ENCODE measurements around the gene ZBTB7C. TPM values are rescaled to one million over a fixed set of nuclear protein-coding genes. Genes with fewer than 3 reads are reported as not detected.

Gene ZBTB7C
- total RNA-seq, 3 donors from 2014 or later: 0.05 to 0.29 TPM; not detected in 1

GRCh38 chr18:48321536-48321935 is 87.6 kb downstream of the ZBTB7C start:
- H3K4me1 Mint-ChIP-seq (ENCODE audit: low read depth): no peaks in the 10 kb centered on the region
- DNase-seq: no peak
- H3K36me3 Mint-ChIP-seq (ENCODE audit: insufficient read depth): no peaks in the 10 kb centered on the region
- ATAC-seq: no peak
- H3K9me3 Mint-ChIP-seq: no peaks in the 10 kb centered on the region
- peaks cover 9% of the 10 kb centered on the region for H3K27me3 Mint-ChIP-seq (ENCODE audit: low read depth)
- H3K4me3 Mint-ChIP-seq: no peak overlapping the region

DNA sequence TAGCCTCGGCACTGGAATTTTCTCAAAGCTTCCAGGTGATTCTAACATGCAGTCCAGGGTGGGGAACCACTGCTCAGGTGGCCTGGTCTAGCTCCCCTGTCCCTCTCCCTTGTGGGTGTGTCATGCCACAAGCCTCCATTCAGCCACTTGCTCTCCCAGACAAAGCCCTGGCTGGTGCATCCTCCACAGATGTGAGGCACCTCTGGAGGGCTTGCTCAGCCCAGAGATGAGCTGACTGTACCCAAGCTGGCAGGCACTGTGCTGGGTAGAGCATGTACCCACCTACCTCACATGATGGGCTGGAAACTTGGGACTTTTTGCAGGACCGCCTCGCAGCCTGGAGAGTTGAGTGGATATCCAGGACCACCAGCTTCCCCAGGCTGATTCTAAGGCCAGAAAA is 88.1 kb downstream of the ZBTB7C start:
- Mint-ChIP-seq H3K4me3 (no peak overlapping the region), H3K9me3 (no peaks in the 10 kb centered on the region)
- no peak for ATAC-seq

GRCh38 chr18:48320639-48320945 is 88.6 kb downstream of the ZBTB7C start:
- peak in 1 of 2 donors; percentile 18 for ATAC-seq
- DNase-seq: no peak
- Mint-ChIP-seq H3K27me3 (ENCODE audit: low read depth) (peaks cover 9% of the 10 kb centered on the region), H3K36me3 (ENCODE audit: insufficient read depth) (no peaks in the 10 kb centered on the region), H3K4me1 (ENCODE audit: low read depth) (no peaks in the 10 kb centered on the region), H3K9me3 (no peaks in the 10 kb centered on the region), H3K4me3 (no peak overlapping the region)

More for the DNA sequence above, 88.1 kb downstream of the ZBTB7C start:
- Mint-ChIP-seq H3K36me3 (ENCODE audit: insufficient read depth) (no peaks in the 10 kb centered on the region), H3K27me3 (ENCODE audit: low read depth) (peaks cover 9% of the 10 kb centered on the region), H3K4me1 (ENCODE audit: low read depth) (no peaks in the 10 kb centered on the region)
- no peak for DNase-seq

DNA sequence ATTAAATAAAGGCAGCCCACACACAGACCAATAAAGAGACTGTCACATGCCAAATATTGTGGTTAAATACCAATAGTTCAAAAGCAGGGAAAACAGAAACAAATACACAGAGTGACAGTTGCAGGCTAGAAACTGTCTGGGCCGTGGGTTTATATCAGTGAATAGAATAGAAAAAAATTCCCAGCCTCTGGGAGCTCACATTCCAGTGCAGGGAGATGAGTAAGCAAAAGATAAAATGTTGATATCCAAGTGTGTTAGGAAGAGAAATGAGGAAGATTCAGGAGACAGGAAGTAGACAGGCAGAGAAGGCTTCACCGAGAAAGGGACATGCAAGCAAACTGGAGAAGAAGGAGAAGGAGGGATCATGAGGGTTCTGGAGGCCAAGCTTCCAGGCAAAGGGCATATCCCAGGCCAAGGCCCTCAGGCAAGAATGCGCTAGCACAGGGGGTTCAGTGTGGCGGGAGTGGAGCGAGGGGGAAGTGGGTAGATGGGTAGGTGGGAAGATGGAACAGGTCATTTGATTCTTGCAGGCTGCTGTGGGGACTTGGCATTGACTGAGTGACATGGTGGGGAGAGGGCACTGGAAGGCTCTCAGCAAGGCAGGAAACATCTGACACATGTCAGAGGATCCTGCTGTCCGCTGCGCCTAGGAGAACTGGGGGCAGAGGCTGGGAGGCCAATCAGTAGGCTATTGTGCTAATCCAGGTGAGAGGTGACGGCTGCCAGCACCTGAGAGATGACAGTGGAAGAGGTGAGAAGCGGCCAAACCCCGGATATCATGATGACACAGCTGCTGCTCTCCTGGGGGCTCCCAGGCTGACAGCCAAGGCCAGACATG is 89.2 kb downstream of the ZBTB7C start:
- Mint-ChIP-seq H3K27me3 (ENCODE audit: low read depth) (peaks cover 9% of the 10 kb centered on the region), H3K4me3 (no peak overlapping the region), H3K4me1 (ENCODE audit: low read depth) (no peaks in the 10 kb centered on the region), H3K36me3 (ENCODE audit: insufficient read depth) (no peaks in the 10 kb centered on the region), H3K9me3 (no peaks in the 10 kb centered on the region)
- ATAC-seq (no peak), DNase-seq (no peak)

- H3K36me3 Mint-ChIP-seq (ENCODE audit: insufficient read depth): no peaks in the 10 kb centered on the region
- DNase-seq (no peak), ATAC-seq (no peak)
- H3K9me3 Mint-ChIP-seq: no peaks in the 10 kb centered on the region
- H3K4me1 Mint-ChIP-seq (ENCODE audit: low read depth): no peaks in the 10 kb centered on the region
- peaks cover 7% of the 10 kb centered on the region for H3K27me3 Mint-ChIP-seq (ENCODE audit: low read depth)
- H3K4me3 Mint-ChIP-seq: no peak overlapping the region
These were observed 90.7 kb downstream of the ZBTB7C start for GRCh38 chr18:48318436-48318835.

DNA sequence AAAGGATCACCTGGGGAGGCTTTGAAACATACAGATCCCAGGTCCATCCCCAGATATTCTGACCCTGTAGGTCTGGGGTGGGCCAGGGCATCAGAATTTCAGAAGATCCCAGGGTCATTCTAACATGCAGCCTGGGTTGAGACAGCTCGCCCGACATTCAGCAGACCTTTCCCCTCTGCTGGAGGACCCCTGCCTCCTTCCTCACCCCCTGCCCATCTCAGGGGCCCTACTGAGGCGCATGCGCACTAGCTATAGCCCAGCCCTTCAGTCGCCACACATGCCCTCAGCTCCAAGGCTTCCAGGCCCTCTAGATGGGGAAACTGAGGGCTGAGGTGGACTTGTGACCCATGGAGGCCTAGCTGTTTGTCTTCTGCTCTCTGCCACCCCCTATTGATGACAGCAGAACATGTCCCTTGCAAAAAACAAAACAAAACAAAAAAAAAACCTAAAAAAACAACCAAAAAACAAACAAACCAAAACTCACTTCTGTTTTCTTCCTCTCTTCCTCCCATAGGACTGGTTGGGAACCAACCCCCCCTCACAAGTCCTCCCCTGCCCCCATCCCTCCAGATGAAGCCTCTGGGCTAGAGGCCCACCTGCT is 91.3 kb downstream of the ZBTB7C start:
- no peaks in the 10 kb centered on the region for H3K4me1 Mint-ChIP-seq (ENCODE audit: low read depth)
- H3K27me3 Mint-ChIP-seq (ENCODE audit: low read depth): peaks cover 7% of the 10 kb centered on the region
- ATAC-seq: no peak
- H3K9me3 Mint-ChIP-seq: no peaks in the 10 kb centered on the region
- H3K4me3 Mint-ChIP-seq: no peak overlapping the region
- no peak for DNase-seq
- H3K36me3 Mint-ChIP-seq (ENCODE audit: insufficient read depth): no peaks in the 10 kb centered on the region

- H3K36me3 Mint-ChIP-seq (ENCODE audit: insufficient read depth): no peaks in the 10 kb centered on the region
- H3K4me3 Mint-ChIP-seq: no peak overlapping the region
- no peaks in the 10 kb centered on the region for H3K4me1 Mint-ChIP-seq (ENCODE audit: low read depth)
- no peak for ATAC-seq
- no peaks in the 10 kb centered on the region for H3K9me3 Mint-ChIP-seq
- H3K27me3 Mint-ChIP-seq (ENCODE audit: low read depth): peaks cover 7% of the 10 kb centered on the region
- no peak for DNase-seq
These were observed 93.0 kb downstream of the ZBTB7C start for GRCh38 chr18:48316177-48316576.

GRCh38 chr18:48314690-48315089 is 94.5 kb downstream of the ZBTB7C start:
- no peaks in the 10 kb centered on the region for H3K9me3 Mint-ChIP-seq
- H3K4me3 Mint-ChIP-seq: no peak overlapping the region
- no peak for ATAC-seq
- no peaks in the 10 kb centered on the region for H3K4me1 Mint-ChIP-seq (ENCODE audit: low read depth)
- H3K36me3 Mint-ChIP-seq (ENCODE audit: insufficient read depth): no peaks in the 10 kb centered on the region
- H3K27me3 Mint-ChIP-seq (ENCODE audit: low read depth): peaks cover 3% of the 10 kb centered on the region
- DNase-seq: no peak

DNA sequence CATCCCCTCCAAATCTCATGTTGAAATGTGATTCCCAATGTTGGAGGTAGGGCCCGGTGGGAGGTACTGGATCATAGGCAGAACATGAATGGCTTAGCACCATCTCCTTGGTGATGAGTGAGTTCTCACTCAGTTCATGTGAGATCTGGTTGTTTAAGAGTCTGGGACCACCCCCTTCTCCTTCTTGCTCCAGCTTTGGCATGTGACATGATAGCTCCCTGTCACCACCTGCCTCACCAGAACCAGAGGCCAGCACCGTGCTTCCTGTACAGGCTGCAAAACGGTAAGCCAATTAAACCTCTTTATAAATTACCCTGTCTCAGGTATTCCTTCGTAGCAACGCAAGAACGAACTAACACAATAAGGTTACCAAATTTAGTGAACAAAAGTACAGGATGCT is 95.4 kb downstream of the ZBTB7C start:
- H3K27me3 Mint-ChIP-seq (ENCODE audit: low read depth): peaks cover 3% of the 10 kb centered on the region
- ATAC-seq: no peak
- no peaks in the 10 kb centered on the region for H3K36me3 Mint-ChIP-seq (ENCODE audit: insufficient read depth)
- no peaks in the 10 kb centered on the region for H3K4me1 Mint-ChIP-seq (ENCODE audit: low read depth)
- no peak for DNase-seq
- no peaks in the 10 kb centered on the region for H3K9me3 Mint-ChIP-seq
- no peak overlapping the region for H3K4me3 Mint-ChIP-seq

DNA sequence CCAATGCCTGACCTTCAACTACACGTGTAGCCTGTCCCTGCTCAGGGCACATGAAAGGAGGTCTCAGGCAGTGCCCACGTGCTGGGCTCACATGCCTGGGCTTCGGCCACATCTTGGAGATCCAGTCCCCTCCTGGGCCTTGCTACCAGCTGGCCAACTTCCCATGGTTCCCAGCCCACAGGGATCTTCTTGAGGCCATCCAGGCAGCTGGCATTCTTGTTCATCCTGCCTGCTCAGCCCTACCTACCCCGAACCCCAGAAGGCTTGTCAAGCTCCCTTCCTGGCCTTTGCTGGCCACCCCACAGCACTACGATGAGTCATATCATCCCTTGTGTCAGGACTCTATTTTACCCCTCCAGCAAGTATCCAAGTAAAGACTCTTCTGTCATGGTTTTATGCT is 97.1 kb downstream of the ZBTB7C start:
- ATAC-seq (no peak), DNase-seq (no peak)
- Mint-ChIP-seq H3K9me3 (no peaks in the 10 kb centered on the region), H3K27me3 (ENCODE audit: low read depth) (peaks cover 3% of the 10 kb centered on the region), H3K4me1 (ENCODE audit: low read depth) (no peaks in the 10 kb centered on the region), H3K4me3 (no peak overlapping the region), H3K36me3 (ENCODE audit: insufficient read depth) (no peaks in the 10 kb centered on the region)

- no peaks in the 10 kb centered on the region for H3K4me1 Mint-ChIP-seq (ENCODE audit: low read depth)
- H3K4me3 Mint-ChIP-seq: no peak overlapping the region
- no peaks in the 10 kb centered on the region for H3K36me3 Mint-ChIP-seq (ENCODE audit: insufficient read depth)
- H3K27me3 Mint-ChIP-seq (ENCODE audit: low read depth): peaks cover 3% of the 10 kb centered on the region
- H3K9me3 Mint-ChIP-seq: no peaks in the 10 kb centered on the region
- no peak for ATAC-seq
- DNase-seq: no peak
These were observed 98.2 kb downstream of the ZBTB7C start for GRCh38 chr18:48310999-48311398.

- no peaks in the 10 kb centered on the region for H3K4me1 Mint-ChIP-seq (ENCODE audit: low read depth)
- H3K4me3 Mint-ChIP-seq: no peak overlapping the region
These were observed 98.8 kb downstream of the ZBTB7C start for GRCh38 chr18:48310353-48310752.

GRCh38 chr18:48308755-48309575 is 100.2 kb downstream of the ZBTB7C start:
- Mint-ChIP-seq H3K9me3 (no peaks in the 10 kb centered on the region), H3K27me3 (ENCODE audit: low read depth) (no peaks in the 10 kb centered on the region), H3K4me3 (no peak overlapping the region), H3K36me3 (ENCODE audit: insufficient read depth) (no peaks in the 10 kb centered on the region), H3K4me1 (ENCODE audit: low read depth) (no peaks in the 10 kb centered on the region)
- ATAC-seq (no peak), DNase-seq (no peak)

More at GRCh38 chr18:48310353-48310752, 98.8 kb downstream of the ZBTB7C start:
- ATAC-seq (no peak), DNase-seq (no peak)
- Mint-ChIP-seq H3K9me3 (no peaks in the 10 kb centered on the region), H3K27me3 (ENCODE audit: low read depth) (peaks cover 3% of the 10 kb centered on the region), H3K36me3 (ENCODE audit: insufficient read depth) (no peaks in the 10 kb centered on the region)

DNA sequence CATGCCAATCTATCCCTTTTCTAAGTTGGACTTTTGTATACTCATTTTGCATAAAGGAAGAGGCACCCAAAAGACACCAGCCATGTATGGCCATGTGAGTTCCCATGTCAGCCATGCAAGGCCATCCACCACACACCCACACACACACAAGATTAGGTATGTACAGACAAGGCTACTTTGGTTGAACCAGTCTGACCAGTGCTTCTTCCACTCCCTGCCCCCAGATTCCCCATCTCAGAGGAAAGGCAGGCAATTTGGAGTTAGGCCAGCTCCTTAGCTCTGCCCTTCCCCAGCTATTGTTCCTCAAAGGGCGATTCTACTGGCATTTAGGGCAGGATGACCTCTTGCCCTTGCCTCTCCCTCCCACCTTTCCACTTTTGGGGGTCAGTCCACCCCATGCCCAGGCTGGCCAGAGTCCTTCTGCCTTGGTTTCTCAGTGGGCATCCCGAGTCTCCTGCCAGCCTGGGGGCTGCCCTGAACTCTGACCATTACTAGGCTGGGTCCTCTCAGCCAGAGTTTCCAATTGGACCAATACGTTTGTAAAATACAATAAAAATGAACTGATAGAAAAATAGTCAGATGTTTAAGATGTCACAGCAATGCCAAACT is 101.1 kb downstream of the ZBTB7C start:
- Mint-ChIP-seq H3K36me3 (ENCODE audit: insufficient read depth) (no peaks in the 10 kb centered on the region), H3K4me1 (ENCODE audit: low read depth) (no peaks in the 10 kb centered on the region), H3K9me3 (no peaks in the 10 kb centered on the region), H3K4me3 (no peak overlapping the region), H3K27me3 (ENCODE audit: low read depth) (no peaks in the 10 kb centered on the region)
- ATAC-seq: no peak
- DNase-seq: no peak
